OCI-LY3 (cell line): Measurements from ENCODE around the gene ZMIZ1.

Source experiments
- H2AFZ ChIP-seq: fragments of 200-600, 300-600 bp; shearing (Covaris generic); 2 replicates; pipeline ENCODE4 v1.6.0; 2014; ENCODE audit warnings: antibody characterized with exemption, low read depth, low read length
- H3K27ac ChIP-seq: fragments of 200-600, 300-600 bp; sonication (generic); 2 replicates; pipeline ENCODE4 v1.5.1; 2014; ENCODE audit warnings: mild to moderate bottlenecking, low read length, moderate library complexity, mixed read lengths
- H3K27me3 ChIP-seq: fragments of 200-600, 300-600 bp; sonication (generic); 2 replicates; pipeline ENCODE4 v1.6.1; 2014; ENCODE audit warnings: low read depth, low read length, mixed read lengths
- H3K36me3 ChIP-seq: fragments of 200-600, 300-600 bp; sonication (generic); replicated peaks from 2 replicates; pipeline ENCODE3; 2014; ENCODE audit warnings: low read depth, low read length, mixed read lengths
- H3K4me1 ChIP-seq: fragments of 300-600, 200-600 bp; sonication (generic); 2 replicates; pipeline ENCODE4 v1.6.1; 2014; ENCODE audit warnings: low read length, mixed read lengths
- H3K4me2 ChIP-seq: fragments of 200-600, 300-600 bp; sonication (generic); 2 replicates; pipeline ENCODE4 v1.6.1; 2014; ENCODE audit warnings: low read length, mixed read lengths
- H3K4me3 ChIP-seq: fragments of 300-600, 200-600 bp; sonication (generic); 2 replicates; pipeline ENCODE4 v1.5.1; 2014; ENCODE audit warnings: antibody characterized with exemption, mild to moderate bottlenecking, low read length, moderate library complexity
- H3K79me2 ChIP-seq: fragments of 300-600, 200-600 bp; shearing (Covaris generic); 2 replicates; pipeline ENCODE4 v1.6.1; 2014; ENCODE audit warnings: mild to moderate bottlenecking, low read length, mixed read lengths
- H3K9ac ChIP-seq: fragments of 300-600, 200-600 bp; shearing (Covaris generic); 2 replicates; pipeline ENCODE4 v1.6.0; 2014; ENCODE audit warnings: mild to moderate bottlenecking, low read length, moderate library complexity
- H3K9me3 ChIP-seq: fragments of 200-600, 300-600 bp; shearing (Covaris generic); 2 replicates; pipeline ENCODE4 v1.6.1; 2014; ENCODE audit warnings: low read length, mixed read lengths; ENCODE audit not compliant: insufficient read depth
- H4K20me1 ChIP-seq: fragments of 200-600, 300-600 bp; sonication (generic); 2 replicates; pipeline ENCODE4 v1.6.1; 2016; ENCODE audit warnings: low read length, mixed read lengths; ENCODE audit not compliant: insufficient read depth
- EZH2phosphoT487 ChIP-seq: fragments of 200-600 bp; shearing (Covaris generic); IDR thresholded peaks from 2 replicates; pipeline ENCODE4 v1.6.1; 2018; ENCODE audit warnings: antibody characterized with exemption, mixed run types, low read depth
- TF ChIP-seq, protein P1 (sequence below): fragments of 200-600, 300-600 bp; sonication (generic); IDR thresholded peaks from 2 replicates; pipeline ENCODE4 v1.5.1; 2014; ENCODE audit warnings: antibody characterized with exemption, low read length, low read depth

ZMIZ1 gene

DNA sequence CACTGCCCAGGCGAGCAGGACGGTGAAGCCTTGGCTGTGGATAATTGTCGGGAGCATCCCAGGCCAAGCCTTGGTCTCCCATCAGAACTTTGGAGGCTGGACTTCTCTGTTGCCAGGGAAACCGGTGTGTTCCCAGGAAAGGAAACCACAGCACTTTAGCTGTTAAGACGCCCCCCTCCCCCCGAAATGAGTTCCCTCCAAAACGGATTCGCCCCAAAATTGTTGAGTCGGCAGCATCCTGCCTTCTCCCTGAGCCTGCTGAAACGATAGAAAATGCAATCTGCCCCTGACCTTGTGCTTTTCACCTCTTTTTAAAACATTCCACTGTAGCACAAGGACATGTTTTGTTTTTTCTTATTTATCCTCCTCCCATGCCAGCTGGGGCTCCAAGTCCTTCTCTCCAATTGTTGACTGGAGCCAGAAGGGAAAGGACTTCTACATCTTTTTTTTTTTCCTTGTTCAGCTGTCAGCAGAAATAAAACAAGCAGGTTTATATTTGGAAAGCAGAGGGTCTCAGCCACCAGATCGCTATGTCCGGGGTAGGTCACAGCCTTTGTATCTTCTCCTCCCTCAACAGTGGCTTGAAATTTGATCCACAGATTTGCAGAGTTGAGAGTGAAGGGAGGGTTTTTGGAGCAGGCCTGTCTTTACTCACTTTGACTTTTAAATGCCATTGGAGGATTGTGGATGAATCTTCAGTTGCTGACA, 116.5 kb downstream of the ZMIZ1 start:
- 0 out of 2 replicates have a peak, but pooled peaks cover 5% of the 10 kb centered on the region for H3K27me3 ChIP-seq
- TF ChIP-seq EZH2phosphoT487 = no peak
- TF ChIP-seq, protein P1, sequence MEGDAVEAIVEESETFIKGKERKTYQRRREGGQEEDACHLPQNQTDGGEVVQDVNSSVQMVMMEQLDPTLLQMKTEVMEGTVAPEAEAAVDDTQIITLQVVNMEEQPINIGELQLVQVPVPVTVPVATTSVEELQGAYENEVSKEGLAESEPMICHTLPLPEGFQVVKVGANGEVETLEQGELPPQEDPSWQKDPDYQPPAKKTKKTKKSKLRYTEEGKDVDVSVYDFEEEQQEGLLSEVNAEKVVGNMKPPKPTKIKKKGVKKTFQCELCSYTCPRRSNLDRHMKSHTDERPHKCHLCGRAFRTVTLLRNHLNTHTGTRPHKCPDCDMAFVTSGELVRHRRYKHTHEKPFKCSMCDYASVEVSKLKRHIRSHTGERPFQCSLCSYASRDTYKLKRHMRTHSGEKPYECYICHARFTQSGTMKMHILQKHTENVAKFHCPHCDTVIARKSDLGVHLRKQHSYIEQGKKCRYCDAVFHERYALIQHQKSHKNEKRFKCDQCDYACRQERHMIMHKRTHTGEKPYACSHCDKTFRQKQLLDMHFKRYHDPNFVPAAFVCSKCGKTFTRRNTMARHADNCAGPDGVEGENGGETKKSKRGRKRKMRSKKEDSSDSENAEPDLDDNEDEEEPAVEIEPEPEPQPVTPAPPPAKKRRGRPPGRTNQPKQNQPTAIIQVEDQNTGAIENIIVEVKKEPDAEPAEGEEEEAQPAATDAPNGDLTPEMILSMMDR = no peak
- no peak overlapping the region for H3K9ac ChIP-seq
- no peak overlapping the region for H2AFZ ChIP-seq
- H3K27ac ChIP-seq = no peak overlapping the region
- H3K36me3 ChIP-seq = no peaks in the 10 kb centered on the region
- no peak overlapping the region for H3K4me3 ChIP-seq
- peaks cover 8% of the 10 kb centered on the region for H3K4me1 ChIP-seq
- H3K4me2 ChIP-seq = no peak overlapping the region
- H3K79me2 ChIP-seq = no peaks in the 10 kb centered on the region
- H4K20me1 ChIP-seq = no peaks in the 10 kb centered on the region
- H3K9me3 ChIP-seq = no peaks in the 10 kb centered on the region

DNA sequence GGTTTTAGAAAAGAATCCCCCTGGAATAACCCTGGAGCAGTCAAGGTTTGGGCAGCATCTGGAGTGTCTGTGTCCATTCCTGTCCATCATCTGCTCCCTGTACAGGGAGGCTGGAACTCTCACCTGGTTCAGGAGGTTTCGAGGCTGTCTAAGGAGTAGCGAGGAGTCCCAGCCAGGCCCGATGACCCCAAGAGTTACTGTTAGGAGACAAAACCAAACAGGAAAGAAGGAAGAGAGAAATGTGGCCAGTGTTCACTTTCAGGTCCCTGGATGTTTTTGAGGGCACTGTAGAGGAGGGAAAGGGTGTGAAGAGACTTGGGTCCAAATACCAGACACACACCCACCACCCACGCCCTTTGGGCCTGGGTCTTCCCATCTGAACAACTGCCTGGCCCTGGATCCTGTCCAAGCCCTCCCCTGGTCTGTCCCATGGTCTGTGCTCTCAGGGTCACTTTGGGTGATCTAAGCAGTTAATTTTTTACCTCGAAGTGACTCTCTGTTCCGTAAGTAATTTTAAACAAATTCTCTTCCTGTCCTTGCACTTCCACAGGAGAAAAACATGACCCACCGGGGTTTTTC, 117.1 kb downstream of the ZMIZ1 start:
- Histone ChIP-seq H2AFZ (no peak overlapping the region), H3K4me1 (peaks cover 8% of the 10 kb centered on the region), H3K27me3 (0 out of 2 replicates have a peak, but pooled peaks cover 5% of the 10 kb centered on the region), H3K79me2 (no peaks in the 10 kb centered on the region), H3K4me2 (0 out of 2 replicates have a peak overlapping the region, but pooled peaks have one; percentile 3), H4K20me1 (no peaks in the 10 kb centered on the region), H3K9ac (no peak overlapping the region), H3K4me3 (no peak overlapping the region), H3K27ac (no peak overlapping the region), H3K9me3 (no peaks in the 10 kb centered on the region), H3K36me3 (no peaks in the 10 kb centered on the region)
- TF ChIP-seq, protein P1 = no peak
- TF ChIP-seq EZH2phosphoT487 = no peak

DNA sequence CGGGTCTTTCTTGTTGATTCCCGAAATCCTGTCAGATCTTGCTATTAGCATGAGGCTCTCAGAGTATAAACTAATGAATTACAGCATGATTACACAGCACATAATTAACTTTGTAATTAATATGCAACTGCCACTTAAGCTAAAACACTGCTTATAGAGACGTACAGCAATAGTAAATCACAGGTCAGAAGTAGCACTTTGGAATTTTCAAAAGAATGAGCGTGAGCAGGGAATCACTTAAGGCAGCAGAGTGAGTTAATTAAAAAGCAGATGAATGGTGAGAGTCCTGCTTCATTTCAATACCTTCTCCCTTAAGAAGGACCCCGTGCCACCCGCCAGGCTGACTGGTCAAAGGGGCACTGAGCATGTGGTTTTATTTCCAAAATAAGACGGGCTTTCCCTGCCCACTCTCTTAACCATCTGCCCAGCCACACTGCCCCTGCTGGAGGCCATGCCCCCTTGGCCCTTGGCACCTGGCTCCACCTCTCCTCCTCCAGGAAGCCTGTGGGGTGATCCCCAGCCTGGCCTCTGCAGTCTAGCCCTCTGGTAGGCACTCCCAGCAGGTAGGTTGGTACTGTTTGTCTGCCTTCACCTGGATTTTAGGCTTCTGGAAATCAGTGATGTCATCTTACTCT, 117.8 kb downstream of the ZMIZ1 start:
- no peaks in the 10 kb centered on the region for H3K9me3 ChIP-seq
- no peak for TF ChIP-seq EZH2phosphoT487
- TF ChIP-seq, protein P1 = no peak
- H2AFZ ChIP-seq = no peak overlapping the region
- H3K36me3 ChIP-seq = no peaks in the 10 kb centered on the region
- peaks cover 8% of the 10 kb centered on the region for H3K4me1 ChIP-seq
- no peaks in the 10 kb centered on the region for H3K79me2 ChIP-seq
- 0 out of 2 replicates have a peak, but pooled peaks cover 5% of the 10 kb centered on the region for H3K27me3 ChIP-seq
- no peaks in the 10 kb centered on the region for H4K20me1 ChIP-seq
- no peak overlapping the region for H3K4me3 ChIP-seq
- H3K27ac ChIP-seq = no peak overlapping the region
- H3K4me2 ChIP-seq = 0 out of 2 replicates have a peak overlapping the region, but pooled peaks have one; percentile 3
- H3K9ac ChIP-seq = no peak overlapping the region
